GM21447 (cell line): Measurements from ENCODE around the gene LZTS3.
"Not testable (repeated sequence)": the region's sequence is repeated elsewhere in the genome, so short reads cannot be mapped to it uniquely, and the experiment has no call there.

ENCODE experiments used
- ATAC-seq: cut with Tn5 transposase; IDR thresholded peaks from one replicate; pipeline ENCODE4 v1.9.1; 2021; ENCODE audit not compliant: unreplicated experiment

LZTS3 gene

DNA sequence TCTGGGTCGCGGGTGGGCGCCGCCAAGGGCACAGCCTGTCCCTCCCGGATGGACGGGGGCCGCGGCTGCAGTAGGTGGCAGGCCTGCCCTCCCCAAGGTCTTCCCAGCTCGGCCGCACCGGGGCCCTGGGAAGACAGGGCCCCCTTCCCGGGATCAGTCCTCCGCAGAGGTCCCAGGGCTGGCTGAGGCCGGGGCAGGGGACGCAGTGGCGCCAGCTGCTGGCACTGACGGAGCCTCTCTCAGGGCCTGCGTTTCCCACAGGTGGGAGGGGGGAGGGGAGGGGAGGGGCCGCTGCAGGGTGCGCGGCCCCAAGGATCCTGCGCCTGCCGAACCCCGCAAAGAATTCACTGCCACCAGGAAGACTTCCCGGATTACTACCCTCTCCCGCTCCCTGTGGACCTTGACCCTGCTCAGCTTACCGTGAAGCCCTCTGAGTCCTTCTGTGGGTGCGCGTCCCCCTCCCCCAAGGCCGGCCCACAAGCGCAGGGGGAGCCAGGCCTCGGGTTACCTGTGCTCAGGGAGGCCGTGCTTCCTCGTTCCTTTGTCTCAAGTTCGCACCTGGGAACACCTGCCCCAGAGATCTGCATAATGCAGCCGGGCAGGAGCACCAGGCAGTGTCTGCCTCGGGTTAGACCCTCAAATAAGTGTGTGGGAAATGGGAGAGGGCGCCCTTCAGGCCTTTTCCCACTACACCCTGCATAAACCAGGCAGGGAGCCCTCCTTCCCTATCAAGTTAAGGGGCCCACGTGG, 5.1 kb downstream of the LZTS3 start:
- ATAC-seq: no peak

DNA sequence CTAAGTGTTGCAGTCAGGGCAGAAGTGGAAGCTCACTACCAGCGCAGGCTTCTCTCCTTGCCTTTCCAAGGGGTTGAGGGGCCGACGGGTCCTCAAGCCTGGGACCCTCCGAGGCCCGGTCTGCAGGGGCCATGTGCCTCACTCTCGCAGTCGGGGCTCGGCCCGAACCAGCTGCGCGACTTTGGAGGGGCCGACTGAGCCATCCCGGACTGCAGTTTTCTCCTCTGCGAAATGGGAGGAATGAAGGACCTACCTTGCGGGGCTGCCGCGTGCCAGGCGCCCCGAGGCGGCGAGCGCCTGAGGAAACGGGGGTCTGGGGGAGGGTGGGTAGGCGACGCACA, 5.6 kb downstream of the LZTS3 start:
- ATAC-seq: no peak

DNA sequence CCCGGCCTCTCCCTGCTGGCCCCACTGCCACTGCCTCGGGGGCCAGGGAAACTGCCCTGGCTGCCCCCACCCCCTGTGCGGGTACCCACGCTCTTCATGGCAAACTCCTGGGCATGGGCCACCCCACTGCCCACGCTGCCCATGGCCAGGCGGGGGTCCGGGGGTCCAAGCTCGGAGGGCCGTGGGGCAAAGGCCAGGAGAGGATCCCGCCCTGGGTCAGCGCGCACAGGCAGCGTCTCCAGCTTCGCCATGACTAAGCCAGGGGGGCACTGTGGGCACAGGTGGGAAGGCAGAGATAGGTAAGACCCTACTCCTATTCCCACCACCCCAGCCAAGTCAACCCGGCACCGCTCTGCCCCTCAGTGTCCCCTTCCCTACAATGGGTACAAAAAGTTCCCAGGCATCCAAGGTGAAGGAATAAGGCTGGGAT, 6.4 kb downstream of the LZTS3 start:
- ATAC-seq: no peak

DNA sequence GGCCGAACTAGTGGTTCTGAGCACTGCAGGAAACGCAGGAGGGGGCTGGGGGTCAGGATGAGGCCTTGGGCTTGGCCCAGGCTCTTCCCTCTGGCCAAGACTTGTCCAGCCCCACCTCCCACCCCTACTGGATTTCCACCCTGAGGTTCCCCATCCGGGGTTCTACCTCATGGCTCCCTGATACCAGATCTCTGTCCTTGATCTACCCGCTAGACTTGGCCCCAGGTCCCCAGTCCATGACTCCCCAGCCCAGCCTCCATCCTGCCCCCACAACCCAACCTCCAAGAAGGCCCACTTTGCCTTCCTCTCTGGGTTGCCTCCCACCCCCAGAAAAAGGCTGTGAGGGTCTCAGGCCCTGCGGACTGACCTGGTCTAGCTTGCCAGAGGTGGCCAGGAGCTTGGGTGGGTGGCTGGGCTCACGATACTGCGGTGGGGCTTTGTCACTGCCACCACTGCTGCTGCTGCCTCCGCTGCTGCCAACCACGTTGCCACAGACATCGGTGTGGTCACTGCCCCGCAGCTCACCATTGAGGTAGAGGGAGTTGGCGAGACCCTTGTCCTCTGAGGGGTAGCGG, 6.9 kb downstream of the LZTS3 start:
- no peak for ATAC-seq

DNA sequence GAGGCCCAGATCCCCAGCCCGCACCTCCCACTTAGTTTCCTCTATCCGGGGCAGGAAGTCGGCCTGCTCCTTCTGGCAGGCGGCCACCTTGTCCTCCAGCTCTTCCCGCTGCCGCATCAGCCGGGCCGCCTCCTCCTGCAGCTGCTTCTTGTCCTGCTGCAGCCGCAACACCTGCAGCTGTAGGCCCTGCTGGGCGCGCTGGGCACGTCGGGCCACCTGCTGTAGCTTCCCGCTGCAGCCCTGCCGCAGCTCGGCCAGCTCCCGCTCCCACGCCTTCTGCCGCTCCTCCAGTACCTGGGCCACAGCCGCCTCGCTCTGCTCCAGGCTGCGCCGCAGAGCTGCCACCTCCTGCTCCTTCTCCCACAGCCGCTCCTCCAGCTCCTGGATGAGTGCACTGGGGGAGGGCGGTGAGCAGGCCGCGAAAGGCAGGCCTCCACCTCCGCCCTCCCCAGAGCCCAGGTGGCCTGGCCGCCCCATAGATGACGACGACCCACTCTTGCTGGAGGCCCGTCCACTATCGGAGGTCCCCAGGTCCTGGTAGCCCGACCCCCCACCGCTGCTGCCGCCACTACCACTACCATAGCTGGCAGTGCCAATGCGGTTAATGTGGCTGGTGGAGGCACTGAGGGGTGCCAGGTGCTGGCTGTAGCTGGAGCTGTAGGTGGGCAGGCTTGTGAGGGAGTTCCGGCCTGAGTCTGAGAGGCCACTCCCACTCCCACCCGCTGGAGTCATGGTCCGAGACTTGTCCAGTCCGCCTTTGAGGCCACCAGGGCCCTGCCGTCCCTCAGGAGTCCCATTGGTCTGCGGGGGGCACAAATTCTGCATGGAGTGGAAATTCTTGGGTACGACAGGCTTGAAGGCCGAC, 7.6 kb downstream of the LZTS3 start:
- ATAC-seq: no peak

DNA sequence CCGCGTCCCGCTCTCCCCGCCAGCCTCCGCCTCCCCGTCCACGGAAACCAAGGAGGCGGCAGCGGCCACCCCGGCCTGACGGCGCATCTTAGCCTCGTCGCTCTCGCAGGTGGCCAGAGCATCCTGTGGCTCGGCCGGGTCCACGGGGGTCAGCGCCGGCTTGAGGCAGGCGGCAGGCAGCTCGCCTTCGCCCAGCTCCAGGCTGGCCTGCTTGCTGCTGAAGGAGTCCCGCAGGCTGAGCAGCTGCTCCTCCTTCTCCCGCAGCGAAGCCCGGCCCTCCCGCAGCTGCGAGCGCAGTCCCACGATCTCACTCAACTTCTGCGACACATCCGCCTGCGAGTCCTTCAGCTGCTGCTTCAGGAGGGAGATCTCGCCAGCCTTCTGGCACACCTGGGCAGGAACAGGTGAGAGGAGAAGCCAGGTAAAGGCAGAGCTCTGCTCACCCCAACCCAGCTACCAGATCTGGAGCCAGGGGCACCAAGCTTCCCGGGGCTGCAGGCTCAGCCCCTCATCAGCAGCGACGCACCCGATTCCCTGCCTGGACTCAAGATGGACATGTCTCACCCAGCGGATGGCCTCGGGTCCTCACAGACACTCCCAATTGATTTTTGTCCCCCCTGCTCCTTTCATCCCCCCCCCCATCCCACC, 8.5 kb downstream of the LZTS3 start:
- no peak for ATAC-seq

DNA sequence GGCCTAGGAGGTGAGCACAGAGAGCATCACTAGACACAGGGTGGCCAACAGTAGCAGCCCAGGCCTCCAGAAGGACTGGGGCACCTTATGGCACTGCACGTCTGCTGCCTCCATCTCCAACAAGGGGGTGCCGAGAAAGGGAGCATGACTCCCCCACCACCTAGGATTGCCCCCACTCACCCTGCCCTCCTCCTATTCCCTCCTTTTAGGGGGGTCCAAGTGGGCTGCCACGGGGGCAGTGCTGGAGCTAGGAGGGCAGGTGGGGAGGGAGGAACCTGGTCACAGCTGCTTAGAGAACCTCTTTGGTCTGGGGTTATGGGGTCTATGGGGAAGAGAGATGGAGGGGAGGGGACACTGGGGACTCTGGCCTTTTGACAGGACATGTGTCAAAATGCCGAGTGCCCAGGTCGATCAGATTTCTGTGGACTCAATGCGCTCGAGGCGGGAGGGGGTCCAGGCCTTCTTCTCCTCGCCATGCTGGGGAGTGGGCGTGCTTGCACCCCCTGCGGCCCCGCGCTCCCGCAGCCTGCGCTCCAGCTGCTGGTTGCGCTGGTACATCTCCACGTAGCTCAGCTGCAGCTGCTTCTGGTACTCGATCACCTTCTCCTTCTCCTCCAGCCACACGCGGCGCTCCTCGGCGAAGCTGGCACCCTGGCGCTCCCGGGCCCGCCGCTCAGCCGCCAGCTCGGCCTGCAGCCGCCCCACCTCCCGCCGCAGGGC, 9.1 kb downstream of the LZTS3 start:
- ATAC-seq: no peak

DNA sequence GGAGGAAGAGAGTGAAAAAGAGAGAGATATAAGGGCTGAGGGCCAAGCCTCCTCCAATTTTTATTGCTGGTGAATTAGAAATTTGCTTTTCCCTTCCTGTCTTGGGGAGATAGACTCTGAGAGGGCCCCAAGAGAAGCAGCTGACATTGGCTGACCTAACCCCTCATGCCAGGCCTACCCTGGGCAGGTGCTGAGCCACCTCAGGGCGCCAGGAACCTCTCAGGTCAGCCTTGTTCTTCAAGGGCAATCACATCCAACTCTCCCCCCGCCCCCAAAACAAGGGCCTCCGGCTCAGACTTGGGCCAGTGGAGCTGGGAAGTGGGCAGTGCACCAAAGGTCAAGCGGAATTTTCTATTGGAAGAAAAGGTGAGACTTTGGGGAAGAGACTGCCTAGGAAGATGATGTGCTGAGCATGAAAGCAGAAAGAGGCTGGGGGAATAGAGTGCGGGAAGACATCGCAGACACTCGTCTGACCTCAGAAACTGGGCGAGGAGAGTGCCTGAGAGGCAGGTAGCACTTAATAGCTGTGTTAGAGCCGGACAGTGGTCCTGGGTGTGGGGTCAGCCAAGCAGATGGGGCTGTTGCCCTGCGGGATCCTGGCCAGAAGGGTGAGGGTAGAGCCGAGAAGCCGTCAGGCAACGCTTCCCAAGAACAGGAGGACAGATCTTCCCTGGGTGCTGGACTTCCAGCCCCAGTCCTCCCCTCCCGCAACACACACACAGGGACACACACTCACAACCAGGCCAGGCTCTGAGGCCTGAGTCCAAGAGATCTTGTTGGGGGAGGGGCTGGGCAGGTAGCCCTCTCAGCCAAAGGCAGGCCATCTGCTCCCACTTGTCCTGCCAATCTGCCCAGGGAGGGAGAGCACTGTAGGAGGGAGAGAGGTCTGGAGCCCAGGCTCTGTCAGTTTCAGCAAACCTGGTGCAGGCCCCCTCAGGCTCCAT, 10.0 kb downstream of the LZTS3 start:
- no peak for ATAC-seq

DNA sequence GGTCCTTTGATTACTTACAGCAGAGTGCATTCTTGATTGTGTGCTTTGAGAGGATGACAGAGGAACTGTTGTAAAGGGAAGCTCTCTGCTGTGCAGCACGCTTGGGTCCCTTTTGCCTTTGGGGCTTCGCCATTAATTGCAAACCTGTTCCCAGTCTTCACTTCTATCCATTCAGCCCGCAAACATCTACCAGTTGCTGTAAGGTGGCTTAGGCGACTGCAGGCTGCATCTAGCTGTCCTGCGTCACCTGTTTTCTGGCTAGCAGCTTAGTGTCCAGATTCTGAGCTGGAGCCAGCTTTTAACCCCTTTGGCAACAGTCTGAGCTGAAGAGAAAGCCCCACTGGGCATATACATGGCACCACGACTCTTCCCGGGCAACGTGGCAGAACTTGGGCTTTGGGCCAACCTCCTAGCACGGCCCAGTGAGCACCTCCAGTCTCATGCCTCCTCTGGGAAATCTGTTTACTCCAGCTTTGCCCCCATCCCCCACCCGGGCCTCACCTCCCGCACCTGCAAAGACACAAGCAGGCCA, 11.2 kb downstream of the LZTS3 start:
- no peak for ATAC-seq

DNA sequence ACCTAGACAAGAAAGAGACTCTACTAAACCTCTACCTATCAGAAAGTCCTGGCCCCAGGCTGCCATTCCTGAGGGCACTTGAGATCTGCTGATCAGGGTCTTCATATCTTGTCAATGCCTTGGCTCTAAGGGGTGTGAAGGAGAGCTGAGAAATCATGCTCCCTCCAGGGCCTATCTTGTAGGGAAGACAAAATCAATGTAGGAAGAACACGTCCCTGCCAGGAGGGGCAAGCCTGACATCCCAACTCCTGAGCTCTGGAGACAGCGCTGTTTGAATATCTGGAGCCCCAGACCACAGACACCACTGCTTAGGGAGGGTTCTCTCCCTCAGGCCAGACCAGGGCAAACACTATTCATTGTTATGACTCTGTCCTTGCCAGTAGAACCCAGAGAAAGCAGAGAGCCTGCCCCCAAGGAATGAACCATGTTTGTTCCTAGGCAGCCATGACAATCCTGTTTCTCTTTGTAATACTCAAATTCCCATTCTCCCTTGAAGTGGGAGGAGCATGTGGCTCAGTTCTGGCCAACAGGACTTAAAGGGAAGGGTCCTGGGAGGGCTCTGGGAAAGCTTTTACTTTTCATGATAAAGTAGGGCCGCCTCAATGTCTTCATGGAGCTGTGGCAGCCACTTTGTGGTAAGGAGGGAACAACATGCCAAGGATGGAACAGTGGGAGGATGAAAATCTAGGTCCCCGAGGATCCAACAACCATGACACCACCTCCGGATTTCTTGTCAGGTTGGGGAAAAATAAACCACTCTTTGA, 11.9 kb downstream of the LZTS3 start:
- no peak for ATAC-seq

DNA sequence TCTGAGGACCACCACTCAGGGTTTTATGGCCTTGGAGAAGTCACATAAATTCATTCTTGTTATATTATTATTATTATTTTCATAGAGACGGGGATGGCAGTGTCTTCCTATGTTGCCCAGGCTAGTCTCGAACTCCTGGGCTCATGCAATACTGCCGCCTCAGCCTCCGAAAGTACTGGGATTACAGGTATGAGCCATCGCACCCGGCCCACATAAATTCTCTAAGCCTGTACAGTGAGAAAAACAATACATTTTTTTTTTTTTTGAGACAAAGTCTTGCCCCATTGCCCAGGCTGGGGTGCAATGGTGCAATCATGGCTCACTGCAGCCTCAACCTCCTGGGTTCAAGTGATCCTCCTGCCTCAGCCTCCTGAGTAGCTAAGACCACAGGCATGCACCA, 12.9 kb downstream of the LZTS3 start:
- ATAC-seq: no peak

DNA sequence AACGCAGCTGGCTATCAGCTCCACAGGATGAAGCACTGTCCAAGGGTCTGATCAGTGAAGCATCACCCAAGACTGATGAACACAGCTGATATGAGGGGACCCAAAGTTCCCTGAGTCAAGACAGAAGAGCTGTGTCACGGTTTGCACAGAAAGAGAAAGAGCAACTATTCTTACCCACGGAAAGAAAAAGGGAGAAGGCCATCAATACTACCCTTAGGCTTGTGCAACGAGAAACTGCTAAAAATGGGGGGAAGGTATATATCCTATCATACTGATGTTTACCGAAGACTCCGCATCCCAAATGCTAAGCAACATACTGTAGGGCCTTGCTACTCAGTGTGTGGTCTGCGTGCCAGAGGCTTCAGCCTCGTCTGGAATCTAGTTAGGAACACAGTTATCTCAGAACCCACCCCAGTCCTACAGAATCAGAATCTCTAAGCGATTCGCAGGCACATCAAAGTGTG, 14.3 kb downstream of the LZTS3 start:
- ATAC-seq: no peak

DNA sequence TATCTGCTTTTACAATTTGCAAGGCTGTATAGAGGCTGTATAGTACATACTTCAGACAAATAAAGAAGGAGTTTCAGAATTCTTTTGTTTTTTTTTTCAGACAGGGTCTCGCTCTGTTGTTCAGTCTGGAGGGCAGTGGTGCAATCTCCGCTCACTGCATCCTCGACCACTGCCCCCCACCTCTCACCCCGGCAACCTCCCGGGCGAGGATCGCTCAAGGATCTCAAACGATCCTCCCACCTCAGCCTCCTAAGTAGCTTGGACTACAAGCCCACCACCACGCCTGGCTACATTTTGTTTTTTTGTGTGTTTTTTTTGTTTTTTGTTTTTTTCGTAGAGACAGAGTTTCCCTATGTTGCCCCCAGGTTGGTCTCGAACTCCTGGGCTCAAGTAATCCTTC, 15.5 kb downstream of the LZTS3 start:
- no peak for ATAC-seq

DNA sequence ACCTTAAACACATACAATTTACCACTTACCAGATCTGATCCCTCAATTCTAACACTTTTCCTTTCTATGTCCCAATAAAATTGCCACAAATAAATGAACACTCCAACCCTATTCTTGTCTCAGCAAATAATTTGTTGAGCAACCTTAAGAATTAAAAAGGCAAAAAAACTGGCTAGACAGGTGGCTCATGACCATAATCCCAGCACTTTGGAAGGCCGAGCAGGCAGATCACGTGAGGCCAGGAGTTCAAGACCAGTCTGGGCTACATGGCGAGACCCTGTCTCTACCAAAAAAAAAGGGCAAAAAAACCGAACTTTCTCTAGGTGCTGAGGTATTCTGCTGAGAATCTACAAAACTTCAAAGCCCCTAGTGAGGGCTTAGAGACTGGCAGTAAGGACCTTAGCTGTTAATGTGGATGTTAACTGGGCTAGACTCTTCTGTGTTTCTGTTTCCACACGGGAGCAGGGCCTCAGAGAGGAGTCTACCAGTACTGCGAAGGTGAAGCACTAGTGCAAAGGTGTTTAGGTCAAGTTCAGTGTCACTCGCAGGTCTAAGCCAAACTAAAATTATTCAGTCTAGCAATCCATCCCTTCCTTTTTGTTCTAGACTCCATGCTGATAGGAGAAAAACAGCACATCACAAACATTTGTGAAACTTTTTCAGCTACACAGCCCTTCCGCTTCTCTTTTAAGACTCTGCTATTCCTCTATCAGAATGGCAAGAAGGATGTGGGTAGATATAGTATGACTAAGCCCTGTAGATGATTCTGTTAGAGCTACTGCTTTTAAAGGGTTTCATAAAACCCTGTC, 16.3 kb downstream of the LZTS3 start:
- ATAC-seq: peak; percentile 72

DNA sequence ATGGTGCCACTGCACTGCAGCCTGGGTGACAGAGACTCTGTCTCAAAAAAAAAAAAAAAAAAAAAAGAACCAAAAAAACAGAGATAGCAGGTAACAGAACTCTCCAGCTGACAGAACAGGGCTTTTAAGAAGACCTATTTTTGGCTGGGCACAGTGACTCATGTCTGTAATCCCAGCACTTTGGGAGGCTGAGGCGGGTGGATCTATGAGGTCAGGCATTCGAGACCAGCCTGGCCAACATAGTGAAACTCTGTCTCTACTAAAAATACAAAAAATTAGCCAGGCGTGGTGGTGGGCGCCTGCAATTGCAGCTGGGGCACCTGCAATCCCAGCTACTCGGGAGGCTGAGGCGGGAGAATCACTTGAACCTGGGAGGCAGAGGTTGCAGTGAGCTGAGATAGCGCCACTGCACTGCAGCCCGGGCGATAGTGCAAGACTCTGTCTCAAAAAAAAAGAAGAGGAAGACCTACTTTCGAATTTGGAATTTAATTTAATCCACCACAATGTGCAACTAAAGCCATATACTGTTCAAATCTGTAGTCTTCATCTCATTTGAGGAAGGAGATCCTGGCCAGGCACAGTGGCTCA, 21.2 kb downstream of the LZTS3 start:
- not testable (repeated sequence) for ATAC-seq

DNA sequence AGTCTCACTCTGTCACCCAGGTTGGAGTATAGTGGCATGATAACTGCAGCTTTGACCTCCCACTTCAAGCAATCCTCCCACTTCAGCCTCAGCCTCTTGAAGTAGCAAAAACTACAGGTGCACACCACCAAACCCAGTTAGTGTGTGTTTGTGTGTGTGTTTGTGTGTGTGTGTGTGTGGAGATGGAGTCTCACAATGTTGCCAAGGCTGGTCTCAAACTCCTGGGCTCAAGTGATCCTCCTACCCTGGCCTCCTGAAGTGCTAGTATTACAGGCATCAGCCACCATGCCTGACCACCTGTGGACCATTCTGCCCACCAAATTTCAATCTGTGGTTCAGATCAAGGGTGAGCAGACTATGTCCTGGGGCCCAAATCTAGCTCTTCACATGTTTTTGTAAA, 22.4 kb downstream of the LZTS3 start:
- ATAC-seq: no peak

DNA sequence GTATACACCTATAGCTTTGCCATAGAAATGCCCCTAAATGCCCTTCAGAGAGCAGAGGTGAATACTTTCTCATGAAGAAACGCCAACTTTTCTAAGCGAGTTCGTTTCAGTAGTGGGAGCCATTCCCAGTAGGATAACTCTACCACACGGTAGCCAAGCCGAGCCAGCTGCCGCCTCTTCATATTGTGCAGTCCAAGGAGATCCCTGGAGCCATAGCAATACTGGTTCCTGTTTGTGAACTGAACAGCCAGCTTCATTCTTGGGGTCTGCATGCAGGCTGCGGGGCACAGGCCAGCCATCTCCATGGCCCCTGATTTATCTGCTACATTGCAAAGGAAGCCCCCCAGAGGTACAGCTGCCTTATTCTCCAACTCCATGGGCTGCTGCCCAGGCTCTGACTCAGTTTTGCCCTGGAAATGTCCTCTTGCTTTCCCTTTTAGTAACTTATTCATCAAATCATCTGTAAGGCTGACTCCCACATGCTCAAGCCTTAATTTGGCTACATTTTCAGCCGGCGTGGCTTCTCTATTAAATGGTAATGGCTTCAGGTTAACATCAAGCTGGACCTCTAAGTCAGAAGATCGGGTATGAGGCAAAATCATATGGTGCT, 26.5 kb downstream of the LZTS3 start:
- no peak for ATAC-seq
